Brain microvascular endothelial cell (primary cell): ENCODE measurements around the gene PLEKHJ1.

Experiments
- DNase-seq: peaks from one replicate; pipeline ENCODE4 v3.0.0-alpha.2; 2020
- H3K27ac ChIP-seq: fragments of 250-450 bp; sonication (Bioruptor Pico); 2 replicates; pipeline ENCODE4 v1.5.1; 2020; ENCODE audit warnings: mild to moderate bottlenecking, moderate library complexity
- H3K27me3 ChIP-seq: fragments of 250-450 bp; sonication (Bioruptor Pico); replicated peaks from 2 replicates; pipeline ENCODE4 v1.5.1; 2020; ENCODE audit warnings: mild to moderate bottlenecking
- H3K36me3 ChIP-seq: fragments of 250-450 bp; sonication (Bioruptor Pico); replicated peaks from 2 replicates; pipeline ENCODE4 v1.5.1; 2020; ENCODE audit warnings: mild to moderate bottlenecking
- H3K4me3 ChIP-seq: 2 replicates; pipeline ENCODE4 v1.5.1; 2011; ENCODE audit warnings: low read depth, mild to moderate bottlenecking, control low read depth, low read length, moderate library complexity
- CTCF ChIP-seq: IDR thresholded peaks from 2 replicates; pipeline ENCODE4 v1.5.1; 2011; ENCODE audit warnings: low read depth, mild to moderate bottlenecking, moderate library complexity, low read length, control low read depth, inconsistent platforms; ENCODE audit errors: missing control alignments
- in situ Hi-C: cut with HindIII; loops from 2 replicates; pipeline ENCODE4 v1.10.0; 2017; ENCODE audit warnings: low sequenced_read_pairs, low pct_ligation_motif_present

Gene PLEKHJ1

GRCh38 chr19:2226051-2226839 is 9.9 kb downstream of the PLEKHJ1 start:
- Histone ChIP-seq H3K36me3 (peaks cover 65% of the 10 kb centered on the region), H3K27me3 (no peaks in the 10 kb centered on the region), H3K4me3 (no peak overlapping the region), H3K27ac (no peak overlapping the region)
- in situ Hi-C loops, result no loop called here
- TF ChIP-seq CTCF, result no peak
- DNase-seq, result no peak

- Histone ChIP-seq H3K36me3 (peaks cover 63% of the 10 kb centered on the region), H3K4me3 (no peak overlapping the region), H3K27ac (no peak overlapping the region), H3K27me3 (no peaks in the 10 kb centered on the region)
- no peak for DNase-seq
- in situ Hi-C loops, result no loop called here
- TF ChIP-seq CTCF, result no peak
Observed at GRCh38 chr19:2225415-2226050, 10.6 kb downstream of the PLEKHJ1 start.

GRCh38 chr19:2224754-2225349 is 11.3 kb downstream of the PLEKHJ1 start:
- Histone ChIP-seq H3K27ac (no peak overlapping the region), H3K4me3 (no peak overlapping the region), H3K27me3 (no peaks in the 10 kb centered on the region), H3K36me3 (peaks cover 62% of the 10 kb centered on the region)
- in situ Hi-C loops, result no loop called here
- no peak for TF ChIP-seq CTCF
- DNase-seq, result no peak

- no peak for DNase-seq
- in situ Hi-C loops, result no loop called here
- Histone ChIP-seq H3K27ac (no peak overlapping the region), H3K4me3 (no peak overlapping the region), H3K27me3 (no peaks in the 10 kb centered on the region), H3K36me3 (peaks cover 58% of the 10 kb centered on the region)
- TF ChIP-seq CTCF, result no peak
Observed at GRCh38 chr19:2223959-2224358, 12.2 kb downstream of the PLEKHJ1 start.

- Histone ChIP-seq H3K36me3 (peaks cover 53% of the 10 kb centered on the region), H3K27me3 (no peaks in the 10 kb centered on the region), H3K27ac (no peak overlapping the region), H3K4me3 (no peak overlapping the region)
- in situ Hi-C loops, result no loop called here
- no peak for TF ChIP-seq CTCF
- DNase-seq, result no peak
Observed at GRCh38 chr19:2223391-2223790, 12.7 kb downstream of the PLEKHJ1 start.
